ENCODE data around the gene CEP152.

The CEP152 gene

GRCh38 chr15:48710952-48711495, 99.8 kb downstream of the CEP152 start:
- DNase-seq (ENCODE audit: low read depth in 2 of 2): no peak

- DNase-seq (ENCODE audit: low read depth in 2 of 2): no peak
Observed at GRCh38 chr15:48708641-48709040, 102.2 kb downstream of the CEP152 start.

- no peak for DNase-seq (ENCODE audit: low read depth in 2 of 2)
Observed at GRCh38 chr15:48705381-48705780, 105.5 kb downstream of the CEP152 start.

GRCh38 chr15:48703544-48703943, 107.3 kb downstream of the CEP152 start:
- peak; percentile 83 to 86 for DNase-seq (ENCODE audit: low read depth in 2 of 2)

- DNase-seq (ENCODE audit: low read depth in 2 of 2): no peak
Observed at GRCh38 chr15:48702569-48703236, 108.2 kb downstream of the CEP152 start.

GRCh38 chr15:48696627-48697312, 114.1 kb downstream of the CEP152 start:
- no peak for DNase-seq (ENCODE audit: low read depth in 2 of 2)

- DNase-seq (ENCODE audit: low read depth in 2 of 2): no peak
Observed at GRCh38 chr15:48695827-48696573, 114.9 kb downstream of the CEP152 start.

GRCh38 chr15:48695088-48695826, 115.6 kb downstream of the CEP152 start:
- DNase-seq (ENCODE audit: low read depth in 2 of 2): peak; percentile 93 to 95

GRCh38 chr15:48693484-48693883, 117.4 kb downstream of the CEP152 start:
- no peak for DNase-seq (ENCODE audit: low read depth in 2 of 2)

- DNase-seq (ENCODE audit: low read depth in 2 of 2): no peak
Observed at GRCh38 chr15:48688493-48688892, 122.4 kb downstream of the CEP152 start.

Measured in fibroblast of skin of left quadriceps (primary cell).